Testis (tissue), 3 donors: ENCODE results near the gene ADPRHL1. TPM values are rescaled to one million over a fixed set of nuclear protein-coding genes. Genes with fewer than 3 reads are reported as not detected.

Experiments used
- DNase-seq: peaks from one replicate; pipeline ENCODE4 v3.0.0-alpha.2; 2019
- H3K27ac ChIP-seq, 2 donors: fragments of 200-600 bp; sonication (generic); one replicate each; pipeline ENCODE4 v1.5.1; 2019
- H3K27me3 ChIP-seq: fragments of 200-600 bp; sonication (generic); one replicate; pipeline ENCODE4 v1.5.1; 2019
- H3K36me3 ChIP-seq: fragments of 200-600 bp; sonication (generic); one replicate; pipeline ENCODE4 v1.5.1; 2017; ENCODE audit warnings: low read depth; ENCODE audit errors: missing control alignments
- H3K4me1 ChIP-seq: fragments of 200-600 bp; sonication (generic); one replicate; pipeline ENCODE4 v1.5.1; 2019
- H3K4me3 ChIP-seq, 2 donors: fragments of 200-600 bp; sonication (generic); one replicate each; pipeline ENCODE4 v1.5.1; 2017 to 2019
- H3K9me3 ChIP-seq: fragments of 200-600 bp; sonication (generic); one replicate; pipeline ENCODE4 v1.5.1; 2017
- CTCF ChIP-seq, 3 experiments: fragments of 450-650 bp in 2 of 3; fragments of 200-600 bp in 1 of 3; sonication (generic) in 1 of 3; IDR thresholded peaks; one replicate each; pipeline ENCODE4 v1.5.1; 2016 to 2019; ENCODE audit warnings: antibody characterized with exemption in 3 of 3, mild to moderate bottlenecking in 2 of 3, moderate library complexity in 1 of 3
- POLR2A ChIP-seq: fragments of 450-650 bp; IDR thresholded peaks from one replicate; pipeline ENCODE4 v1.6.1; 2017; ENCODE audit warnings: antibody characterized with exemption, mild to moderate bottlenecking, moderate library complexity
- WGBS, 2 donors: methylation state at CpG; one replicate each; pipeline ENCODE4 v1.1.5; 2018; 5-methylcytosine and 5-hydroxymethylcytosine counted together
- intact Hi-C: fragments of 100-400 bp; cut with DNase I; formaldehyde crosslinking; loops from one replicate; pipeline ENCODE4 v1.15.1; 2023; ENCODE audit warnings: low total_unique reads
- polyA plus RNA-seq: library from polyadenylated mRNA; stranded (reverse); fragments of 350-450 nt; fragmentation: Illumina TruSeq; extraction: RNeasy Lipid Tissue Mini Kit (QIAGEN cat#74804); gene quantifications from one replicate; pipeline ENCODE4 v1.2.3, GENCODE V29; 2014; ENCODE audit warnings: low read depth, low replicate concordance; ENCODE audit not compliant: insufficient read depth
- total RNA-seq, 2 donors: library from RNA; depleted of rRNA; stranded (reverse); fragments of >200 nt; gene quantifications; one replicate each; pipeline ENCODE4 v1.2.3, GENCODE V29; 2016

The ADPRHL1 gene
- total and polyA plus RNA-seq, 3 donors from 2014 or later, result 6.2 to 9.3 (median 6.6) TPM

DNA sequence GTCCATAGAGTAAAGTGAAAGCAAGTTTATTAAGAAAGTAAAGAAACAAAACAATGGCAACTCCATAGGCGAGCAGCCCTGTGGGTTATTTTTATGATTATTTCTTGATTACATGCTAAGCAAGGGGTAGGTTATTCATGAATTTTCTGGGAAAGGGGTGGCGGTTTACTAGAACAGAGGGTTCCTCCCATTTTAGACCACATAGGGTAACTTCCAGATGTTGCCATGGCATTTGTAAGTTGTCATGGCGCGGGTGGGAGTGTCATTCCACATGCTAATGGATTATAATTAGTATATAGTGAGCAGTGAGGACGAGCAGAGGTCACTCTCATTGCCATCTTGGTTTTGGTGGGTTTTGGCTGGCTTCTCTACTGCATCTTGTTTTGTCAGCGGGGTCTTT is 45.6 kb upstream of the ADPRHL1 start:
- TF ChIP-seq CTCF (IDR thresholded peaks at IDR 0.05) (no peak), POLR2A (no peak)
- Histone ChIP-seq H3K9me3 (no peaks in the 10 kb centered on the region), H3K27me3 (no peaks in the 10 kb centered on the region), H3K27ac (no peak overlapping the region), H3K36me3 (no peaks in the 10 kb centered on the region), H3K4me1 (no peaks in the 10 kb centered on the region), H3K4me3 (no peak overlapping the region)
- no peak for DNase-seq
- intact Hi-C loops, result no loop called here
- WGBS, 2 donors, result 85 to 92% methylated on average over 6 of the region's 6 CpGs

DNA sequence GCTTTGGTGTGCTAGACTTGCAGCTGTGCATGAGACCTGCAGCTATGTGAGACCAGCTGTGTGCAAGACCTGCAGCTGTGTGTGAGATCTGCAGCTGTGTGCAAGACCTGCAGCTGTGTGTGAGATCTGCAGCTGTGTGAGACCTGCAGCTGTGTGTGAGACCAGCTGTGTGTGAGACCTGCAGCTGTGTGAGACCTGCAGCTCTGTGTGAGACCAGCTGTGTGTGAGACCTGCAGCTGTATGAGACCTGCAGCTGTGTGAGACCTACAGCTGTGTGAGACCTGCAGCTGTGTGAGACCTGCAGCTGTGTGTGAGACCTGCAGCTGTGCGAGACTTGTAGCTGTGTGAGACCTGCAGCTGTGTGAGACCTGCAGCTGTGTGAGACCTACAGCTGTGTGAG is 43.9 kb upstream of the ADPRHL1 start:
- Histone ChIP-seq H3K4me3 (no peak overlapping the region), H3K27ac (no peak overlapping the region), H3K36me3 (no peaks in the 10 kb centered on the region), H3K9me3 (no peaks in the 10 kb centered on the region), H3K4me1 (peaks cover 10% of the 10 kb centered on the region), H3K27me3 (no peaks in the 10 kb centered on the region)
- TF ChIP-seq CTCF (IDR thresholded peaks at IDR 0.05) (no peak), POLR2A (no peak)
- DNase-seq, result no peak
- intact Hi-C loops, result no loop called here
- 33% methylated on average over 1 of the region's 1 CpG; no CpG with 5 or more reads in 1 of the 2 donors for WGBS, 2 donors

DNA sequence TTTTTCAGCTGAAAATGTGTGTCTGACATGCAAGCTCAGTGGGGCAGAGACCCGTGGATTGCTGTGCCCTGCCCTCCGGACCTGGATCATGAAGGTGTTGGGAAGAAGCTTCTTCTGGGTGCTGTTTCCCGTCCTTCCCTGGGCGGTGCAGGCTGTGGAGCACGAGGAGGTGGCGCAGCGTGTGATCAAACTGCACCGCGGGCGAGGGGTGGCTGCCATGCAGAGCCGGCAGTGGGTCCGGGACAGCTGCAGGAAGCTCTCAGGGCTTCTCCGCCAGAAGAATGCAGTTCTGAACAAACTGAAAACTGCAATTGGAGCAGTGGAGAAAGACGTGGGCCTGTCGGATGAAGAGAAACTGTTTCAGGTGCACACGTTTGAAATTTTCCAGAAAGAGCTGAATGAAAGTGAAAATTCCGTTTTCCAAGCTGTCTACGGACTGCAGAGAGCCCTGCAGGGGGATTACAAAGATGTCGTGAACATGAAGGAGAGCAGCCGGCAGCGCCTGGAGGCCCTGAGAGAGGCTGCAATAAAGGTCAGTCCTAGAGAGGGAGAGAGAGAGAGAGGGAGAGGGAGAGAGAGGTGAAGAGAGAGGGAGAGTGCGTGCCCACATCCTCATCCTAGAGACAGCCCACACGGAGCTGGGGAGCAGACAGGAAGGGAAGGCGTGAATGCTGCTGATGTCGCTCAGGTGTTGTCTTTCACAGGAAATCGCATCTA is 42.4 kb upstream of the ADPRHL1 start:
- Histone ChIP-seq H3K27me3 (no peaks in the 10 kb centered on the region), H3K27ac (no peak overlapping the region), H3K4me1 (peaks cover 15% of the 10 kb centered on the region), H3K9me3 (no peaks in the 10 kb centered on the region), H3K36me3 (no peaks in the 10 kb centered on the region), H3K4me3 (no peak overlapping the region)
- intact Hi-C loops, result no loop called here
- DNase-seq, result no peak
- TF ChIP-seq CTCF (IDR thresholded peaks at IDR 0.05) (no peak), POLR2A (no peak)
- 47 to 76% methylated on average over 26 of the region's 26 CpGs for WGBS, 2 donors

DNA sequence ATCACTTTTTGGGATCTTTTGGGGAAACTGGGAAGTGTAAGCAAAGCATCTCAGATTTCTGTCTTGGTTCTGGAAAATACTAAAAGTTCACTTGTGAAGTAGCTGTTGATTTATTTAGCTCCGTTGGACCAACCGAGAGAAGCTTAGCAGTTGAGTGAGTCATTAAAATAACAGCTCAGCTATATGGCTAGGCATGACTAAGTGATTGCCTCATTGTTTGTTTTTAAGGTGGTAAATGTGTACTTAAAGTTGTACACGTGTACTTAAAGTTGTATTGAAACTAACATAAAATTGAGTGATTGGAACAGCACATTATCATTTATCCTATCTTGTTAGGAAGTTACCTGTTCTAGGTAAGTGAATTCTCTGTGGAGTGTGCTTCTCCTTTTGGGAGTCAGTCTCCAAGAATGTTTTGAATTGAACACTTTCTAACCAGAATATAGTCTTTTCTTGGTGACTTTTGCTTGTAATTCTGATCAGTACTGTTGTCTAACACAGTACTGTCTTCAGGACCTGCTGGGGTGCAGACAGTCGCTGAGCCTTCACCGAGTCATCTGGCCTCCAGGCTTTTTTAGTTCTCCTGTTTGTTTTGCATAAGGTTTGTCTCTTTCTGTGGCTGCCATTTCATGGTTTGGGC is 40.1 kb upstream of the ADPRHL1 start:
- TF ChIP-seq CTCF (IDR thresholded peaks at IDR 0.05) (no peak), POLR2A (no peak)
- intact Hi-C loops, result no loop called here
- no peak overlapping the region for H3K27ac ChIP-seq
- no peaks in the 10 kb centered on the region for H3K36me3 ChIP-seq
- H3K4me1 ChIP-seq, result peaks cover 27% of the 10 kb centered on the region
- no peaks in the 10 kb centered on the region for H3K9me3 ChIP-seq
- WGBS, 2 donors, result 45 to 54% methylated on average over 5 of the region's 5 CpGs
- H3K27me3 ChIP-seq, result no peaks in the 10 kb centered on the region
- no peak for DNase-seq
- H3K4me3 ChIP-seq, result no peak overlapping the region
